Small intestine (tissue), 16 donors: ENCODE measurements around the gene SBSN. TPM values are rescaled to one million over a fixed set of nuclear protein-coding genes. Genes with fewer than 3 reads are reported as not detected.

Source experiments
- DNase-seq, 2 donors: peaks; one replicate each; pipeline versions ENCODE4 v3.0.0 to v3.0.0-alpha.2; 2013
- FAIRE-seq: peaks from 2 replicates; lab custom pipeline; 2012; peaks lifted over from hg19 to GRCh38; lab: Jason Lieb, UNC
- H3K27ac ChIP-seq, 3 donors: one replicate each; pipeline ENCODE4 v1.5.1; 2013; ENCODE audit warnings: low read length in 2 of 3, mild to moderate bottlenecking in 2 of 3, control low read depth in 1 of 3, inconsistent platforms in 1 of 3, low read depth in 1 of 3, moderate library complexity in 1 of 3
- H3K27me3 ChIP-seq, 3 donors: one replicate each; pipeline ENCODE4 v1.6.1; 2013; ENCODE audit warnings: low read length in 3 of 3, inconsistent platforms in 1 of 3; ENCODE audit not compliant: control insufficient read depth in 3 of 3, insufficient read depth in 3 of 3
- H3K36me3 ChIP-seq, 3 donors: one replicate each; pipeline ENCODE4 v1.6.1; 2013; ENCODE audit warnings: low read length in 3 of 3, inconsistent platforms in 1 of 3, low read depth in 1 of 3, mild to moderate bottlenecking in 1 of 3, moderate library complexity in 1 of 3; ENCODE audit not compliant: control insufficient read depth in 3 of 3, insufficient read depth in 2 of 3
- H3K4me1 ChIP-seq, 3 donors: one replicate each; pipeline ENCODE4 v1.6.1; 2013; ENCODE audit warnings: low read length in 2 of 3, inconsistent platforms in 1 of 3, low read depth in 1 of 3, mild to moderate bottlenecking in 1 of 3, moderate library complexity in 1 of 3; ENCODE audit not compliant: control insufficient read depth in 3 of 3, insufficient read depth in 2 of 3
- H3K4me3 ChIP-seq, 3 donors: one replicate each; pipeline ENCODE4 v1.5.1; 2013; ENCODE audit warnings: low read length in 3 of 3, control low read depth in 1 of 3, inconsistent platforms in 1 of 3, low read depth in 1 of 3, mild to moderate bottlenecking in 1 of 3, moderate library complexity in 1 of 3
- H3K9me3 ChIP-seq, 2 donors: one replicate each; pipeline ENCODE4 v1.6.1; 2013; ENCODE audit warnings: low read depth in 1 of 2, low read length in 1 of 2; ENCODE audit not compliant: control insufficient read depth in 2 of 2, insufficient read depth in 1 of 2
- WGBS, 3 donors: extraction: QIAGEN DNeasy Blood & Tissue Kit; methylation state at CpG; one replicate each; pipeline ENCODE4 v1.1.7; 2013; 5-methylcytosine and 5-hydroxymethylcytosine counted together
- long read RNA-seq, 10 donors: transcript quantifications; one replicate each; lab custom pipeline, GENCODE V29; 2026
- polyA plus RNA-seq, 4 donors: library from polyadenylated mRNA; stranded (reverse) in 3 of 4; unstranded in 1 of 4; fragments of 200-250 nt in 3 of 4; fragments of 120-200 nt in 1 of 4; gene quantifications; one replicate each; pipeline versions ENCODE4 v1.2.1 to v1.2.3, GENCODE V29; 2013
- donor health status: healthy with polysubstance abuse.
- donor health status: control.
- donor health status: control.
- donor health status: Bipolar disorder and iron deficiency.
- donor health status: healthy.

SBSN gene, protein sequence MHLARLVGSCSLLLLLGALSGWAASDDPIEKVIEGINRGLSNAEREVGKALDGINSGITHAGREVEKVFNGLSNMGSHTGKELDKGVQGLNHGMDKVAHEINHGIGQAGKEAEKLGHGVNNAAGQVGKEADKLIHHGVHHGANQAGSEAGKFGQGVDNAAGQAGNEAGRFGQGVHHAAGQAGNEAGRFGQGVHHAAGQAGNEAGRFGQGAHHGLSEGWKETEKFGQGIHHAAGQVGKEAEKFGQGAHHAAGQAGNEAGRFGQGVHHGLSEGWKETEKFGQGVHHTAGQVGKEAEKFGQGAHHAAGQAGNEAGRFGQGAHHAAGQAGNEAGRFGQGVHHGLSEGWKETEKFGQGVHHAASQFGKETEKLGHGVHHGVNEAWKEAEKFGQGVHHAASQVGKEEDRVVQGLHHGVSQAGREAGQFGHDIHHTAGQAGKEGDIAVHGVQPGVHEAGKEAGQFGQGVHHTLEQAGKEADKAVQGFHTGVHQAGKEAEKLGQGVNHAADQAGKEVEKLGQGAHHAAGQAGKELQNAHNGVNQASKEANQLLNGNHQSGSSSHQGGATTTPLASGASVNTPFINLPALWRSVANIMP
- 1 to 10 TPM in 1 of 4 donors, under 1 TPM in 2, not detected in 1; 0.07 to 1.8 (median 0.54) TPM for polyA plus RNA-seq
- long read RNA-seq, donor 1: 0 reads
- long read RNA-seq, donor 2: 0 reads
- long read RNA-seq, donor 3: 0 reads
- long read RNA-seq, donor 4: 0 reads
- long read RNA-seq, donor 5: 0 reads
- long read RNA-seq, donor 6: 0 reads
- long read RNA-seq, donor 7: 0 reads
- long read RNA-seq, donor 8, partial matches to known transcripts: 0 of 1 reads
- long read RNA-seq, donor 8, other reads (novel, unspliced or antisense): 0 of 1 reads
- long read RNA-seq, donor 9: 0 reads
- long read RNA-seq, donor 10: 0 reads

DNA sequence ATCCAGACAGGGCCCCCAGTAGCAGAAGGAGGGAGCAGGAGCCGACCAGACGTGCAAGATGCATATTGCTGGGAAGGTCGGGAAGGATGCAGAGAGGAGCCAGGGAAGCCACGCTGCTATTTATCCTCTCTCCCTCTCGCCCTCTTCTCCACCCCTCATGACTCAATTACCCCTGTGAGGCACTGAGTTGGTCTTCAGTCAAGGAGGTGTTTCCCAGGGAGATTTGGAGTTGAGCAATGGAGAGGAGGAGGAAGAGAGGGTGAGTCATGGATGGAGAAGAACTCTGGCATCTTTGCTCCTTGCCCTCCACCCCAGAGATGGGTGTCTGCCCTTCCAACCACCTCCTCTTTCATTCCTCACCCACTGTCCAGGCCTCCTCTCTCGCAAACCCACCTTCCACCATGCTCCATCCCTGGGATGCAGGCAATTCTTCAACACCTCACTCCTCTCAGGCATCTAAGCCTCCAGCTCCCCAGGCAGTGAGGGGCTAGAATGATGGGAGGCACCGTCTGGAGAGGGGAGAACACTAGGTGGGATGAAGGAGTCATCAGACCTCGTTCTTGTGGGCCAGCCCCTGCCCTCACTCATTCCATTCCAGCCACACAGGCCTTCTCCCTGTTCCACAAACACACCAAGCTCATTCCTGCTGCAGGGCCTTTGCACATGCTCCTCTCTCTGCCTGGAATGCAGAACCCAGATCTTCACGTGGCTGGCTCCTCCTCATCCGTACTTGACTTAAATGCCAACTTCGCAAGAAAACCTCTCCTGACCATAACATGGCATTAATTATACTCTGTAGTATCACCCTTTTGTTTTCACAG lies at the start of gene SBSN:
Gene SBSN (minus strand): TSS at position 94 of the 821 bp plus-strand sequence. CDS start 30 bp downstream, at position 64.
- no peak within 1 kb of the TSS for H3K27ac ChIP-seq
- no peak within 1 kb of the TSS for H3K4me3 ChIP-seq
- DNase-seq (no peak), FAIRE-seq (no peak)
- H3K36me3 ChIP-seq: no peaks in the 10 kb centered on the region
- no peaks in the 10 kb centered on the region for H3K4me1 ChIP-seq
- H3K9me3 ChIP-seq: no peaks in the 10 kb centered on the region
- 70 to 77% (median 71%) methylated on average over 11 of the region's 11 CpGs for WGBS, 3 donors
- peaks cover 0 to 35% (median 13%) of the 10 kb centered on the region in 3 donors for H3K27me3 ChIP-seq

DNA sequence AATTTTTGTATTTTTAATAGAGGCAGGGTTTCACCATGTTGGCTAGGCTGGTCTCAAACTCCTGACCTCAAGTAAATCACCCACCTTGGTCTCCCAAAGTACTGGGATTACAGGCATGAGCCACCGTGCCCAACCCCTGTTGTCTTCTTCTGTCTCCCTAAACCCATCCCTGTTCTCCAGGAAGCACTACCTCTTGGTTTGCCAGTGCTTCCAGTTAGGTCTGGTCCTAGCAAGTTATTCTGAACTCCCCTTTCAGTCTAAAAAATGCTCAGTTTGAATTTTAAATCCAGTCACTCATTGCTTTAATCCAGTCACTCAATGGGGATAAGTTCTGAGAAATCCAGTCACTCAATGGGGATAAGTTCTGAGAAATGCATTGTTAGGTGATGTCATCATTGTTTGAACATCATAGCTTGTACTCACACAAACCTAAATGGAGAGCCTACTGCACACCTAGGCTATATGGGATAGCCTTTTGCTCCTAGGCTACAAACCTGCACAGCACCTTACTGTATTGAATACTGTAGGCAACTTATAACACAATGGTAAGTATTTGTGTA lies 43.4 kb upstream of the SBSN start:
- DNase-seq (no peak), FAIRE-seq (no peak)
- no peaks in the 10 kb centered on the region for H3K4me1 ChIP-seq
- no peak overlapping the region for H3K4me3 ChIP-seq
- H3K36me3 ChIP-seq: no peaks in the 10 kb centered on the region
- H3K27ac ChIP-seq: no peak overlapping the region
- H3K9me3 ChIP-seq: peaks cover 0 to 11% of the 10 kb centered on the region in 2 donors
- WGBS, 3 donors: 91 to 100% (median 94%) methylated on average over 1 of the region's 1 CpG
- peaks cover 0 to 3% (median 0%) of the 10 kb centered on the region in 3 donors for H3K27me3 ChIP-seq

DNA sequence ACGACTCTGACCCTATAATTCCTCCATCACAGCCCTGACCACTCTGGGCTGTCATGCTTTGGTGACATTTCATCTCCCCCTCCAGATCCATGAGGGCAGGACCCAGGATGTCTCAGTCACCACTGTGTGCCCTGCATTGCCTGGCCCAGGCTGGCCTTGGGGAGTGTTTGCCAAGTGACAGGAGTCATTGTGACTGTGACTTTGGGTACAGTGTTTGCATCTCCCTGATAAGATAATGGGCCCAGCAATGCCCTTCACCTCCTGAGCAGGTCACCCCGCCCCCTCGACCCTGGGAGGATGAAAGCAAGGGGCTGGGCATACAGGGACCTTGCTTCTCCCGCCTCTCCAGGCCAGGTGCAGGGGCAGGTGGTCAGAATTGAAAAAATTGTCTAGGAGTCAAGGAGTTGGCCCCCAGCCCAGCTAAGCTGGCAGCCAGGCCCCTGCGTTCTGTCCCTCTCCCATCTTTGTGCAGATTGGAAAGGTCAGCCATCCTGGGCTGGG lies 41.2 kb upstream of the SBSN start:
- no peak overlapping the region for H3K4me3 ChIP-seq
- WGBS, 3 donors: 17 to 48% (median 27%) methylated on average over 5 of the region's 5 CpGs
- peaks cover 0 to 3% (median 0%) of the 10 kb centered on the region in 3 donors for H3K27me3 ChIP-seq
- DNase-seq: no peak
- no peak overlapping the region for H3K27ac ChIP-seq
- H3K4me1 ChIP-seq: no peaks in the 10 kb centered on the region
- no peak for FAIRE-seq
- H3K9me3 ChIP-seq: no peaks in the 10 kb centered on the region
- no peaks in the 10 kb centered on the region for H3K36me3 ChIP-seq

DNA sequence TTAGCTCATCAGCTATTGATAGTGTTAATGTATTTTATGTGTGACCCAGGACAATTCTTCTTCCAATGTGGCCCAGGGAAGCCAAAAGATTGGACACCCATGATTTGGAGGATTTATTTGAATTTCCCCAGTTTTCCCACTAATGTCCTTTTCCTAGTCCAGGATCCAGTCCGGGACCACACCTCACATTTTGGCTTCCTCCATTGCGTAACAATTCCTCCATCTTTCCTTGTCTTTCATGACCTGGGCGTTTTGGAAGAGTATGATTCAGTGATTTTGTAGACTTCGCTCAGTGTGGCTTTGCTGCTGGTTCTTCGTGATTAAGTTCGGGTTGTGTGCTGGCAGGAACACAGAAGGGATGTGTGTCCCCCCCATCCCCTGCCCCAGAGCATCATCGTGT lies 38.6 kb upstream of the SBSN start:
- Histone ChIP-seq H3K4me3 (no peak overlapping the region), H3K4me1 (no peaks in the 10 kb centered on the region), H3K36me3 (no peaks in the 10 kb centered on the region), H3K9me3 (no peaks in the 10 kb centered on the region), H3K27ac (no peak overlapping the region), H3K27me3 (peaks cover 0 to 3% (median 0%) of the 10 kb centered on the region in 3 donors)
- DNase-seq (no peak), FAIRE-seq (no peak)
- 77 to 79% (median 77%) methylated on average over 7 of the region's 7 CpGs for WGBS, 3 donors

DNA sequence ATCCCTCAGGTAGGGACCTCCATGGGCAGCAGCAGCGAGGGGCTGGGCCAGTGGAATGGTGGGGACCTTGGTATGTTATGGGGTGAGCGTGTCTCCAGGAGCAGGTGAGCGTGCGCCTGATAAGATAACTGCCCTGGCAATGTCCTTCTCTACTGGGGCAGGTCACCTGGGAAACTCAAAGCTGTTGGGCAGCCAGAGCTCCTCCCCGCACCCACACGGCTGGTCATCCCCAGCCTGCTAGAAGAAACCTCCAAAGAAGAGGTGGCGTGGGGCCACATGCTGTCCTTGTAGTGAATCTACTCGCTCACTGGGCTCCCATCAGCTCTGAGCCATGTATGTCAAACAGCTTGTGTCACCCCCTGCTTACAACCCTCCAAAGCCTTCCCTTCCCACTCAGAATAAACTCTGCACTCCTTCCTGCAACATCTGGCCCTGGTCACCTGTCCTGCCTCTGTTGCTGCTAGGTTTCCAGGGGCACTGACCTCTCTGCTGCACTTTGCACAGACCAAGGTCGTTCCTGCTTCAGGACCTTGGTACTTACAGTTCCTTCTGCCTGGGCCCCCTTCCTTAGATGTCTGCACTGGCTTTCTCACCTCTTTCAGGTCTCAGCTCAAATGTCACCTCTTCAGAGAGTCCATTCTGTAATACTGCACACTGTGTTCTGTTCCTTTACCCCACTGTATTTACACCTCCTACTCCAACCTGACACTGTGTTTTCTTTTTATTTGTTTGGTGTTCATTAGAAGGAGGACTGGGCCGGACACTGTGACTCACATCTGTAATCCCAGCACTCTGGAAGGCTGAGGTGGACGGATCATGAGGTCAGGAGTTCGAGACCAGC lies 37.1 kb upstream of the SBSN start:
- FAIRE-seq: no peak
- Histone ChIP-seq H3K36me3 (no peaks in the 10 kb centered on the region), H3K27ac (no peak overlapping the region), H3K4me3 (no peak overlapping the region), H3K9me3 (no peaks in the 10 kb centered on the region), H3K27me3 (peaks cover 0 to 4% (median 3%) of the 10 kb centered on the region in 3 donors), H3K4me1 (no peaks in the 10 kb centered on the region)
- DNase-seq: no peak
- 49 to 71% (median 50%) methylated on average over 12 of the region's 12 CpGs for WGBS, 3 donors

DNA sequence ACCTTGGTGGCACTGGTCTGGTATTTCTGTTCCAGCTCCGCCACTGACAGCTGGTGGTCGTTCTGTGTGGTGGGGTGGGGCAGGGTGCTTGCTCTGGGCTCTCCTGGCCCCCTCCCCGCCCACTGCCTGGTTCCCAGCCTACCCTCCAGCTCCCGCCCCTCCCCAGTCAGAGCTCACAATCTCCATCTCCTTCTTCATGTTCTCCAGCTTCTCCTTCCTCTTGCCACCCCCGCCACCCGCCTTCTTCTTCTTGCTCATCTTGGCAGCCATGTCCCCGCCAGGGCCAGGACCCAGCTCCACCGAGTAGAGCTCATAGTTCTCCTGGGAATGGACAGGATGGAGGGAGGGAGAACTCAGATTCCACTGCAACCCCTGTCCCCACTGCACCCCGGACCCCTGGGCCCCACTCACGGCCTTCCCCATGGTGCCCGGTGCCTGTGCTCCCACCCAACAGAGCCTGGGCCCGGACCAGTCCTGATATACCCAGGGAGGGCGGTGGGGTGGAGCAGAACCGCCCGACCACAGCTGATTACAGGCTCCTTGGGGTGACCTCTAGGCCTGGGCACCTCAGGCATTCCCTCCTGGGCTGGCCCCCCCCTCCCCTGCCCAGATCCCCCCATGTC lies 35.2 kb upstream of the SBSN start, which contains the start of gene ATP4A:
Gene ATP4A (minus strand): TSS at position 452 of the 623 bp plus-strand sequence. CDS start 29 bp downstream, at position 423.
- Histone ChIP-seq H3K4me3 (no peak within 1 kb of the TSS), H3K9me3 (no peaks in the 10 kb centered on the region), H3K36me3 (no peaks in the 10 kb centered on the region), H3K27ac (no peak within 1 kb of the TSS), H3K27me3 (peaks cover 2 to 18% (median 11%) of the 10 kb centered on the region in 3 donors), H3K4me1 (no peaks in the 10 kb centered on the region)
- FAIRE-seq (no peak), DNase-seq (no peak)
- WGBS, 3 donors: 60 to 65% (median 63%) methylated on average over 14 to 15 of the region's 15 CpGs

DNA sequence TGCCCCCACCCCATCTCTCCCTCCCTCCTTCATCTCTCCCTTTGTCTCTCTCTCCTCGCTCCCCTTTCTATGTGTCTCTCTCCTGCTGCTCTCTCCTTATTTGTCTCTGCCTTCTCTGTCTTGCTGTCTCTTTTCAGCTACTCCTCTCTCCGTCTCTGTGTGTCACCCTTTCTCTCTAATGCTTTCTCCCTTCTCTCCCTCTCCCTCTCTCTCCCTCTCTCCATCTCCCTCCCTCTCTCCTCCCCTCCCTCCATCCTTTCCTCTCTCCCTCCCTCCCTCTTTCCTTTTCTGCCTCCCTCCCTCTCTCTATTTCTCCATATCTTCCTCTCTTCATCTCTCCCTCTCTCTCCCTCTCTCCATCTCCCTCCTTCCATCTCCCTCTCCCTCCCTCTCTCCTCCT lies 34.7 kb upstream of the SBSN start:
- no peak for FAIRE-seq
- Histone ChIP-seq H3K4me3 (no peak overlapping the region), H3K27me3 (peaks cover 3 to 23% (median 11%) of the 10 kb centered on the region in 3 donors), H3K27ac (no peak overlapping the region), H3K4me1 (no peaks in the 10 kb centered on the region), H3K9me3 (no peaks in the 10 kb centered on the region), H3K36me3 (no peaks in the 10 kb centered on the region)
- no peak for DNase-seq
- 53 to 69% (median 68%) methylated on average over 2 of the region's 2 CpGs for WGBS, 3 donors
